Pons (tissue), 1 donor: ENCODE data around the gene BBX.

Experiments
- DNase-seq: peaks from one replicate; pipeline ENCODE4 v3.0.0-alpha.2; 2016; ENCODE audit warnings: low spot score

The BBX gene

GRCh38 chr3:107657971-107658370 is 135.2 kb downstream of the BBX start:
- DNase-seq = no peak

GRCh38 chr3:107660306-107660976 is 137.7 kb downstream of the BBX start:
- peak; percentile 76 for DNase-seq

- no peak for DNase-seq
These were observed 138.8 kb downstream of the BBX start for GRCh38 chr3:107661447-107662123.

DNA sequence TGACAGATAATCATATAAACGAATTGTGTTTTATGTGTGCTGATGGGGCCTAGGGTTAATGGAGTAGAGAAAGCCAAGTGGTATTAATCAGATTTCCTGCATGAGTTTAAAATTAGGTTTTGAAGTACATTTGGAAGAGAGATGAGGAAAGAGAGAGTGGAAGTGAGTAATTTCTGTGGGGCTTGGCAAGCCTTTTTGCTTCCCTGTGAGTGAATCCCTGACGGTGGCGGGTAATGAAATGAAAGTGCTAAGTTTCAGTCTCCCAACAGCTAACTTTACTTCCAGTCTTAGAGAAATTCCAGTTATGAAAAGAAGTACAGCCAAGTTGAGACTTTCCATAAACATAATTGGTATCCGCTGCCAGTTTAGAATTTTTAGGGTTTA is 139.4 kb downstream of the BBX start:
- DNase-seq = peak; percentile 56

DNA sequence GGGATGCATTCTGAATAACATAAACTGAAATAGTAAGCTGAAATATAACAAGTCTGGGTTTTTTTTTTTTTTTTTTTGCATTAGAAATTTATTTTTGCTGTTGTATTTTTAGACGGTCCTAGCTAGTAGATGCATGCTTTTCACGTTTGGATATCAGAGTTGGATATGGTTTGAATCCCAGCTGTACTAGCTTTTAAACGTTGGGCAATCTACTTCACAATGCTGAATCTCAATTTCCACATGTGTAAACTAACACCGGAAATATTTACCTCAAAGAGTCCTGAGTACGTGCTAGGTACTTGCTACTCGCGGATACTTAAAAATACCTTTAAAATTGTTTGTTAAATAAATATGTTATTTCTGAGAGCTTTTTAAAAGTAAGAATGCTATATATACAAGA is 139.8 kb downstream of the BBX start:
- no peak for DNase-seq

DNA sequence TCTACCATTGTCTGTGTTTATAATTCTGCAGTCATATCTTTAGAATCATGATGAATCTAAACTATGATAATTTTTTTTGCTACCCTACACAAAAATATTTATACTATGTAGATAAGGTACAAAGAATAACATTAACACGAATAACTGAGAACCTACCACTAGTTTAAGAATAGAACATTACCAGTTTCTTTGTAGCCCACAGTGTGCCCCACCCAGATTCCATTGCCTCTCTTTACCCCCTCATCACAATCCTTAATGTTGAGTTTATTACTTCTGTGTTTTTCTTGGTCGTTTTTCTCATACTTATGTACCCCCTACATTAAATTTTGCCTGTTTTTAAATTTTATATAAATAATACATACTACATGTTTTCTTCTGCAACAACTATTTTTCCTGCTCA is 140.5 kb downstream of the BBX start:
- DNase-seq = no peak

DNA sequence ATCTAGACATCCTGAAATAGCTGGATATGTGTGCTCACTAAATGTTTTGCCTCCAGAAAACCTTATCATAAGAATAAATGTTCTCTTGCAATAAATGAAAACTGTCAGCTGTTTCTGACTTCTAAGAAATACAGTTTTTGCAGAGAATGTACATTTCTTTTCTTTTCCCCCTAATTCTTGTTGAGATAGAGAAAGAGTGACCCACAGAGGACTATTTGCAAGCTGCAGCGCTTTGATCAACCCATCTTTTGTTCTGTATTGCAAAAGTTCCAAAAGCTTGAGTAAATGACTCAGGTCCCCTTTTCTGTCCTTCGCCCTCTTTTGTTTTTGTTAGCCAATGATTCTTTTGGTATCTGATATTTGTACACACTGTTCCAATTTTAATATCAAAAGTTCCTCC is 141.9 kb downstream of the BBX start:
- DNase-seq = peak; percentile 77

GRCh38 chr3:107665351-107665750 is 142.6 kb downstream of the BBX start:
- no peak for DNase-seq

GRCh38 chr3:107666853-107667252 is 144.1 kb downstream of the BBX start:
- DNase-seq = no peak

DNA sequence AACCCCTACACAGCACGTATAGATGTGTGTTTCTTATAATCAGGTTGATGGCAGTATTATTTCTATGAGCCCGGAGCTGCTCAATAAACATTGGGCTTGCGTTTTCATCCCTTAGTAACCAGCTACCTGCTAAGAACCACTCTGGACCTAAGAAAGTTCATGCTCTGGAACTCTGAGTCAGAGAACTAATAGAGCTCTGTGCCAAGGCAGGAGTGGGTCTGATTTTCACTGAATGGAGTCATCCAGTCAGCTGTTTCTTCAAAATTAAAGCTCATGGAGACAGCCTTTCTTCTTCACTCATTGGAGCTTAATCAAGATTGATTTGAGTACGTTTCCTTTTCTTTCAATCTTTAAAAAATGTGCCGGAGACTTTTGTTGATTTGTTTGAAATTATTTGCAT is 145.7 kb downstream of the BBX start:
- DNase-seq = no peak

GRCh38 chr3:107668963-107669362 is 146.2 kb downstream of the BBX start:
- DNase-seq = no peak

GRCh38 chr3:107669669-107670068 is 146.9 kb downstream of the BBX start:
- DNase-seq = no peak

- no peak for DNase-seq
These were observed 148.2 kb downstream of the BBX start for GRCh38 chr3:107670986-107671385.

DNA sequence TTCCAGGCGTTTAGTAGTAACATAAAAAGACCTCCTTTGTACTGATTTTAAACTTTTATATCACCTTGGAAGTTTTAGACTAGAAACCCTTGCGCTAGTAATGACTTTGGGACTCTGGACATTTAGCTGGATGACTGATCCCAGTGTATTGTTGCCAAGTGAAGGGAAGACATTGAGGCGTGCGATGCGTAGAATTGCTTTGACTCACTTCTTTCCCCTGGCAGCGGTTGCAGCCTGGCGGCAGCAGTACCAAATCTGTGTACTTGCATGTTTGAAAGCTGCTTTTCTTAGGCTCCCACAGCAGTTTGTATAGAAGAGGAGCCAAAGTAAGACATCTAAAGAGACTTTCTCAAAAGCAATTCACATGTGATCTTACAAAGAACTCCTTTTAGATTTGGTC is 151.6 kb downstream of the BBX start:
- peak; percentile 88 for DNase-seq

DNA sequence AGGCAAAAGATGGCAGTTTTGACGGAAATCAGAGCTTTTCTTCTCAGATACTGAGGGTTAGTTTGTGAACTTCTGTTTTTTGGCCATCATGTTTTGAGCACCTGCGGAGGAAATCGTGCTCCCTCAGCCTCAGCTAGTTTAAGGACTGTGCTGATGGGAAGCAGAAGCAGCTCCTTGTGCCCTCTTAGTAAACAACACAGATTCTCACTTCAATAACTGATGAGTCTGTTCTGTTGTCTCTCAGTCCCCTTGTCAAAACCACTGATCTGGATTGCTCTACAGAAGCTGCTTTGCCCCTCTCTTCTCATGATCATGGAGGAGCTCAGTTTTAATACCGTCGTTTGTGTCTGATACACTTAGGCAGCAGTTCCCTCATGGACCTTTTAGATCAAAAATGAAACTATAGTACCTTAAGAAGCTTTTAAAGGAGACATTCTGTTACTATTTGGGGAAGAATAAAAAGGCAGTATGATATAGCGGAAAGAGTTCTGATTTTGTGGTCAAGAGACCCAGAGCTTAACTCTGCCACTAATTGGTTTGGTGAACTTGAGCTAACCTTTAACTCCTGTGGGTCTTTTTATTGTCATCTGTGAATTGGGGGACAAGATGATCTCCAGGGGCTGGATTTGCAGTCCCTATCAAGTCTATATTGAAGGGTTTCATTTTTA is 152.6 kb downstream of the BBX start:
- DNase-seq = peak; percentile 45

DNA sequence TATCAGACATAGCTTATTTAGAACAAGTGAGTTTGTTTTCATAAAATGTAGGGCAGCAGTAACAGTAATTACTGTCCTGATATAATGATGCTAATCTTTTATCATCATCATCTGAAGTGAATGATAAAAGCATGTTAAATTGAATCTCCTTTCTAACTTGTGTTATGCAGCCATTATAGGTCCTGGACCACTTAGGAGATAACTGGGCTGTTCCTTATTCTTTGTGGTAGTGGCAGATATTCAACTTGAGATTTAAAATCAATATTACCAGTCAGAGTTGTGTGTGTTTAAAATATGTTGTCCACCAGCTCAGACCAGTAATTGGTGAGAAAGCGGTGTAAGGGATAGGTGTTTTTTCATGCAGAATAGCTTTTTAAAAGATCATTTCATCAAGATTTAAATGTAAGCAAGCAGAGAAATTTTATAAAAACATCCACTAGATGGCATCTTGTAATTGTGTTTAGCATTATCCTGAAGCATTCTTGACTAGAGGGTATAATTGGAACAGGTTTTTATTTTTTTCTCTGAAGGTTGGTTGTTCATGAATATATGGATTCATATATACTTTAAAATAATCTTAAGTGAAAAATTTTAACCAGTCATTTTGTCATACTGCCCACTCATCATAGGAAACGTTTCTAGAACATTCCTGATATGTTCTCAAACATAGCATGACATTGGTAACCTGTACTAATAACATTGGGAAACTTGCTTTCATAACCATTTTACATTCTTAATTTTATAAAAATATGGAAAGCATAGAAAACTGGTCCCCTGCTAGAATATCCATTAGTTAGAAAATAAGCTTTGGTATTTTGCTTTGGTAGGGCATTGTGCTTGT is 153.9 kb downstream of the BBX start:
- peak; percentile 82 for DNase-seq

- no peak for DNase-seq
These were observed 157.2 kb downstream of the BBX start for GRCh38 chr3:107679921-107680320.

- DNase-seq = no peak
These were observed 157.9 kb downstream of the BBX start for GRCh38 chr3:107680698-107681097.

- DNase-seq = peak; percentile 45
These were observed 158.6 kb downstream of the BBX start for GRCh38 chr3:107681396-107681795.

GRCh38 chr3:107682580-107682979 is 159.8 kb downstream of the BBX start:
- no peak for DNase-seq

GRCh38 chr3:107683447-107683846 is 160.7 kb downstream of the BBX start:
- no peak for DNase-seq

DNA sequence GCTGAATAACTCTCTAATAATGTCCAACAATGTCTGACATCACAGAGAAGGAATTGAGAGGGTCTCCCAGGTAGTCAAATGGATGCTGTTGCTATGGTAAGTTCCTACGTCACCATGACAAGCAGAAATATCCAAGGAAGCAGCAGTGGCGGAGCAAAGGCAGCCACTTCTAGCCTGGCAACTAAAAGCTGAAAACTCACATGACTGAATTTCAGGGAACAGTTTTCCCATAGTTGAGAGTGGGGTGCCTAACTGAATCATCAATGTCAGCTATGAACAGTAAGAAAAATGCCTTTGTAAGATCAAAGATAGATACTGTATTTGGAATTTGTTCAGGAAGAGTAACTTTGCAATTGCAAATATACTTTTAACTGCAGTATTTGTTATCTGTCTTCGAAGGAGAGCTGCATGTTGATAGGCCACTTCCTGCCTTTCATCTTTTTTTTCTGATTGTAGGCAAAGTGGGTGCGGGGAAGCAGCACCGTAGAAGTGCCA is 161.7 kb downstream of the BBX start:
- DNase-seq = no peak
